SU-DHL-6 (cell line): Measurements from ENCODE around the gene EFNA4.
A peak's percentile ranks its signal among the peaks of the same experiment; 100 is the strongest.

Source experiments
- H2AFZ ChIP-seq: fragments of 200-600 bp; sonication (generic); 2 replicates; pipeline ENCODE4 v1.6.1; 2014; ENCODE audit warnings: low read depth, mild to moderate bottlenecking, moderate library complexity, mixed read lengths, antibody characterized with exemption, low read length; ENCODE audit not compliant: severe bottlenecking
- H3F3A ChIP-seq: fragments of 200-600 bp; shearing (Covaris generic); 2 replicates; pipeline ENCODE4 v1.6.0; 2016; ENCODE audit warnings: antibody characterized with exemption, mild to moderate bottlenecking; ENCODE audit not compliant: insufficient read depth
- H3K27ac ChIP-seq: fragments of 200-600 bp; sonication (generic); 2 replicates; pipeline ENCODE4 v1.5.1; 2016; ENCODE audit warnings: low read depth, mild to moderate bottlenecking, low read length, moderate library complexity, mixed read lengths
- H3K27me3 ChIP-seq: fragments of 200-600 bp; sonication (generic), shearing (Covaris generic); 2 replicates; pipeline ENCODE4 v1.6.0; 2014; ENCODE audit warnings: mild to moderate bottlenecking, low read length
- H3K36me3 ChIP-seq: fragments of 200-600 bp; sonication (generic); 2 replicates; pipeline ENCODE4 v1.6.1; 2014; ENCODE audit warnings: mild to moderate bottlenecking, low read length, mixed read lengths
- H3K4me2 ChIP-seq: fragments of 300-600, 200-600 bp; shearing (Covaris generic), sonication (generic); 2 replicates; pipeline ENCODE4 v1.6.0; 2014; ENCODE audit warnings: low read length, low read depth, mild to moderate bottlenecking; ENCODE audit not compliant: poor library complexity, severe bottlenecking
- H3K4me3 ChIP-seq: fragments of 200-600 bp; sonication (generic); 2 replicates; pipeline ENCODE4 v1.5.1; 2014; ENCODE audit warnings: antibody characterized with exemption, low read length, mild to moderate bottlenecking, mixed read lengths; ENCODE audit not compliant: insufficient read depth, poor library complexity, severe bottlenecking
- H3K79me2 ChIP-seq: fragments of 200-600 bp; sonication (generic); 2 replicates; pipeline ENCODE4 v1.6.1; 2014; ENCODE audit warnings: mild to moderate bottlenecking, low read length, moderate library complexity; ENCODE audit not compliant: insufficient read depth
- H3K9ac ChIP-seq: fragments of 200-600 bp; sonication (generic); 2 replicates; pipeline ENCODE4 v1.7.0; 2014; ENCODE audit warnings: mild to moderate bottlenecking, low read length
- H3K9me2 ChIP-seq: fragments of 200-600 bp; sonication (generic); replicated peaks from 2 replicates; pipeline ENCODE4 v1.6.1; 2014; ENCODE audit warnings: low read length; ENCODE audit not compliant: insufficient read depth
- H3K9me3 ChIP-seq: fragments of 200-600 bp; sonication (generic); 2 replicates; pipeline ENCODE4 v1.6.1; 2014; ENCODE audit warnings: low read length, mixed read lengths; ENCODE audit not compliant: insufficient read depth
- H4K20me1 ChIP-seq: fragments of 200-600 bp; sonication (generic); 2 replicates; pipeline ENCODE4 v1.6.1; 2014; ENCODE audit warnings: low read depth, mild to moderate bottlenecking, antibody characterized with exemption, low read length, moderate library complexity, mixed read lengths
- EZH2phosphoT487 ChIP-seq: fragments of 200-600 bp; sonication (generic), shearing (Covaris generic); conservative IDR thresholded peaks from 2 replicates; pipeline ENCODE4 v1.6.1; 2018; ENCODE audit warnings: mild to moderate bottlenecking, antibody characterized with exemption, low read length, moderate library complexity, mixed read lengths
- TF ChIP-seq, protein P1 (sequence below): fragments of 200-600 bp; sonication (generic); IDR thresholded peaks from one replicate; pipeline ENCODE4 v1.5.1; 2017; ENCODE audit warnings: antibody characterized with exemption, mild to moderate bottlenecking, low read length, moderate library complexity; ENCODE audit not compliant: insufficient read depth, poor library complexity, severe bottlenecking

The EFNA4 gene

DNA sequence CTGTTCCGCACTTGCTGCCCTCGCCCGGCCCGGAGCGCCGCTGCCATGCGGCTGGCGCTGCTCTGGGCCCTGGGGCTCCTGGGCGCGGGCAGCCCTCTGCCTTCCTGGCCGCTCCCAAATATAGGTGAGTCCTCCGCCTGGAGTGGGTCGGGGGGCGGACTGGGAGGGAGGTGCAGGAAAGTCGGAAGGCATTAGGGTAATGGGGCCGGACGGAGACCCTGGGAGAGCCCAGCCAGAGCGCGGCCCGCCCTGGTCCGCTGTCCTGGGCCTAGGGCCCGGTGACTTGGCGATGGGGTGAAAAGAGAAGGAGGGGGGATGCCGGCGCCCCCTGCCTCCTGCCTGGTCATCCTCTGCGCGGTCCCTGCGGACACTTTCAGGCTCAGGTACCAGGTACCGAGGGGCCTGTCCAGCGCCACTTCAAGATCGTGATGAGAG lies 12.2 kb upstream of the EFNA4 start:
- Histone ChIP-seq H3K4me2 (peak overlapping the region; percentile 72), H3K4me3 (peak overlapping the region; percentile 64), H3K27ac (no peak overlapping the region), H4K20me1 (no peaks in the 10 kb centered on the region; the same call in 1 of the 2 replicates), H3K79me2 (no peaks in the 10 kb centered on the region), H3K9ac (peak overlapping the region; percentile 63), H3F3A (no peaks in the 10 kb centered on the region), H3K27me3 (no peaks in the 10 kb centered on the region), H2AFZ (peak overlapping the region; percentile 90), H3K9me3 (no peaks in the 10 kb centered on the region), H3K9me2 (no peaks in the 10 kb centered on the region), H3K36me3 (no peaks in the 10 kb centered on the region)
- TF ChIP-seq, protein P1, sequence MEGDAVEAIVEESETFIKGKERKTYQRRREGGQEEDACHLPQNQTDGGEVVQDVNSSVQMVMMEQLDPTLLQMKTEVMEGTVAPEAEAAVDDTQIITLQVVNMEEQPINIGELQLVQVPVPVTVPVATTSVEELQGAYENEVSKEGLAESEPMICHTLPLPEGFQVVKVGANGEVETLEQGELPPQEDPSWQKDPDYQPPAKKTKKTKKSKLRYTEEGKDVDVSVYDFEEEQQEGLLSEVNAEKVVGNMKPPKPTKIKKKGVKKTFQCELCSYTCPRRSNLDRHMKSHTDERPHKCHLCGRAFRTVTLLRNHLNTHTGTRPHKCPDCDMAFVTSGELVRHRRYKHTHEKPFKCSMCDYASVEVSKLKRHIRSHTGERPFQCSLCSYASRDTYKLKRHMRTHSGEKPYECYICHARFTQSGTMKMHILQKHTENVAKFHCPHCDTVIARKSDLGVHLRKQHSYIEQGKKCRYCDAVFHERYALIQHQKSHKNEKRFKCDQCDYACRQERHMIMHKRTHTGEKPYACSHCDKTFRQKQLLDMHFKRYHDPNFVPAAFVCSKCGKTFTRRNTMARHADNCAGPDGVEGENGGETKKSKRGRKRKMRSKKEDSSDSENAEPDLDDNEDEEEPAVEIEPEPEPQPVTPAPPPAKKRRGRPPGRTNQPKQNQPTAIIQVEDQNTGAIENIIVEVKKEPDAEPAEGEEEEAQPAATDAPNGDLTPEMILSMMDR, result no peak
- no peak for TF ChIP-seq EZH2phosphoT487

GRCh38 chr1:155051777-155052398 lies 11.7 kb upstream of the EFNA4 start:
- H2AFZ ChIP-seq, result peak overlapping the region; percentile 90
- peak overlapping the region; percentile 72 for H3K4me2 ChIP-seq
- peak overlapping the region; percentile 63 for H3K9ac ChIP-seq
- no peaks in the 10 kb centered on the region for H3K9me2 ChIP-seq
- H3K27ac ChIP-seq, result no peak overlapping the region
- no peaks in the 10 kb centered on the region for H3K36me3 ChIP-seq
- no peaks in the 10 kb centered on the region for H3F3A ChIP-seq
- no peaks in the 10 kb centered on the region for H3K27me3 ChIP-seq
- peak overlapping the region; percentile 64 for H3K4me3 ChIP-seq
- no peak for TF ChIP-seq EZH2phosphoT487
- TF ChIP-seq, protein P1, result no peak
- H4K20me1 ChIP-seq, result no peaks in the 10 kb centered on the region; the same call in 1 of the 2 replicates
- no peaks in the 10 kb centered on the region for H3K79me2 ChIP-seq
- no peaks in the 10 kb centered on the region for H3K9me3 ChIP-seq

GRCh38 chr1:155052439-155053395 lies 10.8 kb upstream of the EFNA4 start:
- Histone ChIP-seq H3K27ac (no peak overlapping the region), H3K9me2 (no peaks in the 10 kb centered on the region), H3K9me3 (no peaks in the 10 kb centered on the region), H3K27me3 (no peaks in the 10 kb centered on the region), H3K4me2 (no peak overlapping the region), H3K9ac (no peak overlapping the region), H3F3A (no peaks in the 10 kb centered on the region), H3K79me2 (no peaks in the 10 kb centered on the region), H2AFZ (no peak overlapping the region), H3K4me3 (no peak overlapping the region), H4K20me1 (no peaks in the 10 kb centered on the region; the same call in 1 of the 2 replicates), H3K36me3 (no peaks in the 10 kb centered on the region)
- TF ChIP-seq, protein P1, result peak; percentile 22
- no peak for TF ChIP-seq EZH2phosphoT487
